Endothelial cell of umbilical vein (primary cell): ENCODE data around the gene ORM2. TPM values are rescaled to one million over a fixed set of nuclear protein-coding genes. Genes with fewer than 3 reads are reported as not detected.

Experiments
- BruUV-seq: library from RNA; stranded (reverse); fragments of 400-500 nt; replicated peaks from 2 replicates; lab custom pipeline; 2021; lab: Mats Ljungman, UMichigan
- CTCF ChIA-PET: fragments of 300-600, 350-600 bp; sonication (Branson Sonifier 250); formaldehyde crosslinking; loops from one replicate; lab custom pipeline; 2021; ENCODE audit warnings: antibody characterized with exemption, inconsistent platforms; lab: Charles Lee
- POLR2A ChIA-PET: fragments of 300-600, 350-600 bp; sonication (Branson Sonifier 250); formaldehyde crosslinking; loops from one replicate; lab custom pipeline; 2021; ENCODE audit warnings: antibody characterized with exemption, inconsistent platforms; lab: Charles Lee
- DNase-seq: peaks from one replicate; pipeline ENCODE4 v3.0.0-alpha.2; 2011; ENCODE audit warnings: low read depth, low spot score
- FAIRE-seq: peaks from 2 replicates; lab custom pipeline; 2011; peaks lifted over from hg19 to GRCh38; lab: Jason Lieb, UNC
- H2AFZ ChIP-seq: 2 replicates; pipeline ENCODE4 v1.6.0; 2012; ENCODE audit warnings: low read depth, low read length, control low read depth, inconsistent platforms
- H3K27ac ChIP-seq: 2 replicates; pipeline ENCODE4 v1.5.1; 2011; ENCODE audit warnings: low read depth, mild to moderate bottlenecking, control low read depth, low read length, moderate library complexity; ENCODE audit not compliant: insufficient read depth
- H3K27me3 ChIP-seq, 2 experiments: 2 replicates each; pipeline versions ENCODE4 v1.6.0 to v1.6.1; 2011; ENCODE audit warnings: low read length in 2 of 2, mixed read lengths in 1 of 2; ENCODE audit not compliant: control insufficient read depth in 2 of 2, insufficient read depth in 2 of 2
- H3K36me3 ChIP-seq, 2 experiments: 2 replicates in 1 of 2; 3 replicates in 1 of 2; pipeline ENCODE4 v1.5.1; 2011; ENCODE audit warnings: low read length in 2 of 2, mild to moderate bottlenecking in 1 of 2, moderate library complexity in 1 of 2; ENCODE audit not compliant: control insufficient read depth in 2 of 2, insufficient read depth in 2 of 2; ENCODE audit errors: extremely low read depth in 1 of 2
- H3K4me1 ChIP-seq: 3 replicates; pipeline ENCODE4 v1.5.1; 2011; ENCODE audit warnings: mild to moderate bottlenecking, low read length; ENCODE audit not compliant: control insufficient read depth, insufficient read depth; ENCODE audit errors: extremely low read depth
- H3K4me2 ChIP-seq: 2 replicates; pipeline ENCODE4 v1.6.1; 2011; ENCODE audit warnings: low read length, control low read depth, mixed read lengths; ENCODE audit not compliant: insufficient read depth
- H3K4me3 ChIP-seq, 3 experiments: fragments of 200-600 bp in 1 of 3; sonication (generic), shearing (Covaris generic) in 1 of 3; replicated peaks in 1 of 3; 2 replicates each; pipeline ENCODE4 v1.5.1; 2011 to 2016; ENCODE audit warnings: control low read depth in 3 of 3, low read length in 3 of 3, mild to moderate bottlenecking in 2 of 3, inconsistent platforms in 1 of 3, low read depth in 1 of 3, moderate library complexity in 1 of 3; ENCODE audit not compliant: insufficient read depth in 1 of 3
- H3K79me2 ChIP-seq: 2 replicates; pipeline ENCODE4 v1.6.0; 2012; ENCODE audit warnings: low read length, inconsistent platforms; ENCODE audit not compliant: control insufficient read depth, insufficient read depth
- H3K9ac ChIP-seq: replicated peaks from 2 replicates; pipeline ENCODE3; 2011; ENCODE audit warnings: low read length, control low read depth; ENCODE audit not compliant: insufficient read depth; ENCODE audit errors: extremely low read depth
- H3K9me1 ChIP-seq: replicated peaks from 3 replicates; pipeline ENCODE4 v1.6.0; 2011; ENCODE audit warnings: mild to moderate bottlenecking, low read length; ENCODE audit not compliant: control insufficient read depth, insufficient read depth; ENCODE audit errors: extremely low read depth
- H3K9me3 ChIP-seq: replicated peaks from 2 replicates; pipeline ENCODE4 v1.5.1; 2012; ENCODE audit warnings: low read length, inconsistent platforms; ENCODE audit not compliant: control insufficient read depth, insufficient read depth
- H4K20me1 ChIP-seq: replicated peaks from 2 replicates; pipeline ENCODE3; 2011; ENCODE audit warnings: mild to moderate bottlenecking, low read length; ENCODE audit not compliant: control insufficient read depth, insufficient read depth; ENCODE audit errors: extremely low read depth
- CTCF ChIP-seq, 2 donors: IDR thresholded peaks; 1 replicate in 1 of 2; 2 replicates in 1 of 2; pipeline ENCODE4 v1.5.1; 2011; ENCODE audit warnings: low read length in 2 of 2, mild to moderate bottlenecking in 2 of 2, moderate library complexity in 2 of 2, control low read depth in 1 of 2, inconsistent platforms in 1 of 2, low read depth in 1 of 2; ENCODE audit not compliant: insufficient read depth in 1 of 2; ENCODE audit errors: extremely low read depth in 1 of 2
- EZH2 ChIP-seq: IDR thresholded peaks from 2 replicates; pipeline ENCODE4 v1.6.1; 2012; ENCODE audit warnings: borderline replicate concordance, low read depth, mild to moderate bottlenecking, moderate library complexity, low read length, inconsistent platforms; ENCODE audit not compliant: severe bottlenecking
- FOS ChIP-seq: IDR thresholded peaks from 2 replicates; pipeline ENCODE4 v1.6.1; 2011; ENCODE audit warnings: mild to moderate bottlenecking, low read length, moderate library complexity, borderline replicate concordance; ENCODE audit not compliant: insufficient read depth
- GATA2 ChIP-seq: IDR thresholded peaks from 2 replicates; pipeline ENCODE4 v1.7.0; 2011; ENCODE audit warnings: low read depth, mild to moderate bottlenecking, moderate library complexity, mixed read lengths, low read length; ENCODE audit not compliant: insufficient read length, insufficient read depth
- JUN ChIP-seq: IDR thresholded peaks from 2 replicates; pipeline ENCODE4 v1.6.1; 2011; ENCODE audit warnings: borderline replicate concordance, low read depth; ENCODE audit not compliant: insufficient read length, insufficient read depth
- MAX ChIP-seq: IDR thresholded peaks from 2 replicates; pipeline ENCODE4 v1.6.1; 2011; ENCODE audit not compliant: insufficient read depth, insufficient read length
- MYC ChIP-seq: IDR thresholded peaks from one replicate; pipeline ENCODE4 v1.6.1; 2011; ENCODE audit warnings: mild to moderate bottlenecking, low read depth, low read length
- POLR2A ChIP-seq: IDR thresholded peaks from 2 replicates; pipeline ENCODE4 v1.6.1; 2012; ENCODE audit warnings: low read depth, mild to moderate bottlenecking, control low read depth, low read length
- POLR2AphosphoS5 ChIP-seq: IDR thresholded peaks from 2 replicates; pipeline ENCODE4 v1.6.1; 2012; ENCODE audit warnings: low read depth, mild to moderate bottlenecking, control low read depth, low read length, moderate library complexity; ENCODE audit not compliant: insufficient read depth
- dilution Hi-C: fragments of 300-500 bp; cut with MboI; formaldehyde crosslinking; loops from one replicate; pipeline ENCODE4 v1.15.0; 2019; ENCODE audit warnings: low sequenced_read_pairs; ENCODE audit not compliant: extremely low pct_ligation_motif_present
- intact Hi-C: fragments of 100-400 bp; cut with micrococcal nuclease; formaldehyde crosslinking; loops from one replicate; pipeline ENCODE4 v1.10.0; 2022
- polyA plus RNA-seq, 4 experiments: library from polyadenylated mRNA; depleted of rRNA in 3 of 4; stranded (reverse) in 3 of 4; unstranded in 1 of 4; fragments of >200 nt; gene quantifications; 2 replicates each; pipeline versions ENCODE4 v1.2.1 to v1.2.3, GENCODE V29; 2011 to 2012; ENCODE audit warnings: missing spikeins in 1 of 4
- total RNA-seq: library from RNA; stranded (reverse); gene quantifications from 2 replicates; pipeline ENCODE4 v1.2.3, GENCODE V29; 2021

ORM2 gene
- total and polyA plus RNA-seq, 2 donors (not counting 3 experiments of a cell fraction or from before 2014, with no cell fraction given) = not detected

GRCh38 chr9:114373960-114374730 is 44.5 kb downstream of the ORM2 start:
- TF ChIP-seq JUN = no peak
- TF ChIP-seq POLR2A = no peak
- TF ChIP-seq GATA2 = no peak
- no peak for TF ChIP-seq FOS
- TF ChIP-seq EZH2 = no peak
- no peak for TF ChIP-seq POLR2AphosphoS5
- Histone ChIP-seq H3K27ac (no peak overlapping the region), H3K9me1 (no peaks in the 10 kb centered on the region), H3K27me3 (no peaks in the 10 kb centered on the region), H3K4me1 (peaks cover 18% of the 10 kb centered on the region), H3K4me3 (no peak overlapping the region), H3K9me3 (no peaks in the 10 kb centered on the region), H2AFZ (no peak overlapping the region), H3K4me2 (no peak overlapping the region), H3K9ac (no peak overlapping the region), H4K20me1 (no peaks in the 10 kb centered on the region), H3K36me3 (peaks cover 0 to 13% of the 10 kb centered on the region in 2 experiments), H3K79me2 (no peaks in the 10 kb centered on the region)
- dilution Hi-C loops (no loop called here), intact Hi-C loops (no loop called here)
- POLR2A ChIA-PET = no interaction called here
- CTCF ChIA-PET = interaction anchor here (1.2 kb wide), 1 partner anchor 292 kb away, joined by 4 read pairs; no protein-coding TSS in a partner anchor
- FAIRE-seq (no peak), DNase-seq (no peak)
- BruUV-seq = no TSS peak

- Histone ChIP-seq H3K9me1 (no peaks in the 10 kb centered on the region), H3K27me3 (no peaks in the 10 kb centered on the region), H3K4me2 (no peak overlapping the region), H3K27ac (no peak overlapping the region), H3K9me3 (no peaks in the 10 kb centered on the region), H3K4me1 (peaks cover 18% of the 10 kb centered on the region), H2AFZ (no peak overlapping the region), H3K79me2 (no peaks in the 10 kb centered on the region), H3K4me3 (no peak overlapping the region), H3K9ac (no peak overlapping the region), H3K36me3 (peaks cover 0 to 17% of the 10 kb centered on the region in 2 experiments), H4K20me1 (no peaks in the 10 kb centered on the region)
- no peak for DNase-seq
- no peak for FAIRE-seq
- TF ChIP-seq MYC (no peak), POLR2AphosphoS5 (no peak), POLR2A (no peak), JUN (no peak), CTCF (IDR thresholded peaks at IDR 0.05; ENCODE audit: extremely low read depth in 1 of 2, insufficient read depth in 1 of 2, low read depth in 1 of 2, low read length in 2 of 2) (no peak), GATA2 (no peak), MAX (no peak), FOS (no peak), EZH2 (no peak)
- ChIA-PET CTCF (no interaction called here), POLR2A (no interaction called here)
- dilution Hi-C loops = no loop called here
- BruUV-seq = no TSS peak
- intact Hi-C loops = no loop called here
Observed at GRCh38 chr9:114374936-114375335, 45.3 kb downstream of the ORM2 start.
